Stomach (tissue), 4 donors: Measurements from ENCODE around the gene CDADC1.

Source experiments
- POLR2A ChIP-seq, 4 donors: fragments of 450-650 bp; IDR thresholded peaks; one replicate each; pipeline ENCODE4 v1.6.1; 2016; ENCODE audit warnings: antibody characterized with exemption in 4 of 4, control low read depth in 2 of 4, mild to moderate bottlenecking in 1 of 4, moderate library complexity in 1 of 4
- POLR2AphosphoS5 ChIP-seq, 3 donors: sonication (generic); formaldehyde crosslinking; IDR thresholded peaks; one replicate each; pipeline ENCODE4 v1.6.1; 2016; ENCODE audit warnings: antibody characterized with exemption in 3 of 3
- TF ChIP-seq, protein P1 (sequence below), 7 experiments: fragments of 450-650 bp in 4 of 7; fragments of 200-600 bp in 3 of 7; sonication (generic) in 3 of 7; IDR thresholded peaks; one replicate each; pipeline ENCODE4 v1.5.1; 2016 to 2019; ENCODE audit warnings: antibody characterized with exemption in 7 of 7, control low read depth in 2 of 7, mild to moderate bottlenecking in 1 of 7

DNA sequence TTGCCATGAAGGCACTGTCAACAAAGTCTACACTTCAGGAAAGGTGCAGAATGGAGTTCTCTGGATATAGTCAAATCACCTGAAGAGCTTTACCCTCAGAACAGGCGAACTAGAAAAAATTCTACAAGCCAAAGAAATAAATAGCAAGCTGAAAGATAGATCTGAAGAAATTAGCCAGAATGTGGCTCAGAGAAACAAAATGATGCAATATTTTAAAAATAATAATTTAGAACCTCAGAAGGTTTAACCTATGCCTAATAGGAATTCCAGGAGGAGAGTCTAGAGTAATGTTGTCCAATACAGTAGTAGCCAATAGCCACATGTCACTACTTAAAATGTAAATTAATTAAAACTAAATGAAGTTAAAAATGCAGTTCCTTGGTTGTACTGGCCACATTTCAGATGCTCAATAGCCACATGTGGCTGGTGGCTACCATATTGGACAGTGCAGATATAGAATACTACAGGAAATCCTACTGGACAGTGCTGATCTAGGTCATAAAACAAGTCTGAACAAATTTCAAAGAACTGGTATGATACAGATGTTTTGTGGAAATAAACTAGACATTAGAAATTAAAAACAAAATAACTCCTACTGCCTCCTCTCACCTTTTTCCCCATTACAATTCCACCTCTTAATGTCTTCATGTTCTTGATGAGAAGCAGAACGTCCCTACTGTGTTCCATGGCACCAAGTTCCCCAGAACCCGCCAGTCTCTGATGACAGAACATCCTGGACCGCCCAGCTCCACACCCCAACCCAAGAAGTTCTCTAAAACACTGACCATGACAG lies 679 bp upstream of the CDADC1 start:
- TF ChIP-seq POLR2AphosphoS5 (IDR thresholded peaks at IDR 0.05) = no peak
- TF ChIP-seq, protein P1, sequence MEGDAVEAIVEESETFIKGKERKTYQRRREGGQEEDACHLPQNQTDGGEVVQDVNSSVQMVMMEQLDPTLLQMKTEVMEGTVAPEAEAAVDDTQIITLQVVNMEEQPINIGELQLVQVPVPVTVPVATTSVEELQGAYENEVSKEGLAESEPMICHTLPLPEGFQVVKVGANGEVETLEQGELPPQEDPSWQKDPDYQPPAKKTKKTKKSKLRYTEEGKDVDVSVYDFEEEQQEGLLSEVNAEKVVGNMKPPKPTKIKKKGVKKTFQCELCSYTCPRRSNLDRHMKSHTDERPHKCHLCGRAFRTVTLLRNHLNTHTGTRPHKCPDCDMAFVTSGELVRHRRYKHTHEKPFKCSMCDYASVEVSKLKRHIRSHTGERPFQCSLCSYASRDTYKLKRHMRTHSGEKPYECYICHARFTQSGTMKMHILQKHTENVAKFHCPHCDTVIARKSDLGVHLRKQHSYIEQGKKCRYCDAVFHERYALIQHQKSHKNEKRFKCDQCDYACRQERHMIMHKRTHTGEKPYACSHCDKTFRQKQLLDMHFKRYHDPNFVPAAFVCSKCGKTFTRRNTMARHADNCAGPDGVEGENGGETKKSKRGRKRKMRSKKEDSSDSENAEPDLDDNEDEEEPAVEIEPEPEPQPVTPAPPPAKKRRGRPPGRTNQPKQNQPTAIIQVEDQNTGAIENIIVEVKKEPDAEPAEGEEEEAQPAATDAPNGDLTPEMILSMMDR (IDR thresholded peaks at IDR 0.05) = no peak
- TF ChIP-seq POLR2A (IDR thresholded peaks at IDR 0.05) = no peak
